VCaP (cell line): ENCODE results near the gene SLC39A11.

Experiments used
- H3K27ac ChIP-seq: fragments of 450-650 bp; 2 replicates; pipeline ENCODE4 v1.5.1; 2017
- TF ChIP-seq, protein P1 (sequence below): fragments of 450-650 bp; conservative IDR thresholded peaks from 2 replicates; pipeline ENCODE4 v1.5.1; 2017; ENCODE audit warnings: mild to moderate bottlenecking, moderate library complexity

The SLC39A11 gene

DNA sequence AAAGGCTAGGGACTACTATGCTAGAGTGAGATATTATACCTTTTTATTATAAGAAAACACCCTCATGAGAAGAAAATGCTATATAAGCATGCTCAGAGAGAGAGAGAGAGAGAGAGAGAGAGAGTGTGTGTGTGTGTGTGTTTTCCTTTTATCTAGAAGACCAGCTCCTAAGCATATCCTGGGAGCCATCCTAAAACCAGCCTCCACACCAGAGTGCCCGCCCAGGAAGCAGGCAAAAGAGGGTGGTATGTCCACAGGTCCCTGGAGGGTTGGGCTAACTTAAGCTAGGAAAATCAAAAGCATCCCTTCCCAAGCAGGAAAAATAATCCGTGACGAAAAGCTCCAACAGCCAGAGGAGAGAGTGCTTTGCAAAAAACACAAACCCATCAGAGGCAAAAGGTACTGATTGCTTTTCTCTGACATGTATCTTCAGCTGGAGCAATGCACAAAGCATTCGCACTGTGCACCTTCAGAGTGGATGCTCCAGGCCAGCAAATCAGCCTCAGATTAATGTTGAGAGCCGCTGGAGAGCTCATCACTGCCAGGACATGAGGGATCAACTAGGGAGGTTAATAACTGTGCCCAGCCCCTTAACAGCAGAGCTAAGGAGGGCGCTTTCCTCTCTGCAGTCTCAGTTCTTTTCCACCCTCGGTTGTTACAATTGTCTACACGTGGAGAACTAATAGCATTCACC is 125.1 kb downstream of the SLC39A11 start:
- H3K27ac ChIP-seq = no peak overlapping the region
- TF ChIP-seq, protein P1, sequence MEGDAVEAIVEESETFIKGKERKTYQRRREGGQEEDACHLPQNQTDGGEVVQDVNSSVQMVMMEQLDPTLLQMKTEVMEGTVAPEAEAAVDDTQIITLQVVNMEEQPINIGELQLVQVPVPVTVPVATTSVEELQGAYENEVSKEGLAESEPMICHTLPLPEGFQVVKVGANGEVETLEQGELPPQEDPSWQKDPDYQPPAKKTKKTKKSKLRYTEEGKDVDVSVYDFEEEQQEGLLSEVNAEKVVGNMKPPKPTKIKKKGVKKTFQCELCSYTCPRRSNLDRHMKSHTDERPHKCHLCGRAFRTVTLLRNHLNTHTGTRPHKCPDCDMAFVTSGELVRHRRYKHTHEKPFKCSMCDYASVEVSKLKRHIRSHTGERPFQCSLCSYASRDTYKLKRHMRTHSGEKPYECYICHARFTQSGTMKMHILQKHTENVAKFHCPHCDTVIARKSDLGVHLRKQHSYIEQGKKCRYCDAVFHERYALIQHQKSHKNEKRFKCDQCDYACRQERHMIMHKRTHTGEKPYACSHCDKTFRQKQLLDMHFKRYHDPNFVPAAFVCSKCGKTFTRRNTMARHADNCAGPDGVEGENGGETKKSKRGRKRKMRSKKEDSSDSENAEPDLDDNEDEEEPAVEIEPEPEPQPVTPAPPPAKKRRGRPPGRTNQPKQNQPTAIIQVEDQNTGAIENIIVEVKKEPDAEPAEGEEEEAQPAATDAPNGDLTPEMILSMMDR = no peak

DNA sequence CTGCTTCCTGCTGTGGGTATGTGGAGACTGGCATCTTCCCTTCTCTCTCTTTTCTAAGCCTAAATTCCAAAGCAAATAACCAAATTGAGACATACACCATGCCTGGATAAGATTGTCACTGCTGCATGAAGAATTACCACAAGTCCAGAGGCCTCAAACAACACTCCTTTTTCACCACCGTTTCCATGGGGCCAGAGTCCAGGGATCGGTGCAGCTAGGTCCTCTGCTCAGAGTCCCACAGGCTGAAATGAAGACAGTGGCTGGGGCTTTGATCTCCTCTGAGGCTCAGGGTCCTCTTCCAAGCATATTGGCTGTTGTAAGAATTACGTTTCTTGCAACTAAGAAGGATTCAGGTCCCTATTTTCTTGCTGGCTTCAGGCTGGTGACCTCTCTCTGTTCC is 130.4 kb downstream of the SLC39A11 start:
- TF ChIP-seq, protein P1 = no peak
- H3K27ac ChIP-seq = no peak overlapping the region

GRCh38 chr17:72955391-72956140 is 136.9 kb downstream of the SLC39A11 start:
- no peak overlapping the region for H3K27ac ChIP-seq
- TF ChIP-seq, protein P1 = no peak

GRCh38 chr17:72954579-72954978 is 137.9 kb downstream of the SLC39A11 start:
- TF ChIP-seq, protein P1 = no peak
- H3K27ac ChIP-seq = no peak overlapping the region

- no peak overlapping the region for H3K27ac ChIP-seq
- TF ChIP-seq, protein P1 = no peak
These were observed 138.9 kb downstream of the SLC39A11 start for GRCh38 chr17:72953621-72954020.

DNA sequence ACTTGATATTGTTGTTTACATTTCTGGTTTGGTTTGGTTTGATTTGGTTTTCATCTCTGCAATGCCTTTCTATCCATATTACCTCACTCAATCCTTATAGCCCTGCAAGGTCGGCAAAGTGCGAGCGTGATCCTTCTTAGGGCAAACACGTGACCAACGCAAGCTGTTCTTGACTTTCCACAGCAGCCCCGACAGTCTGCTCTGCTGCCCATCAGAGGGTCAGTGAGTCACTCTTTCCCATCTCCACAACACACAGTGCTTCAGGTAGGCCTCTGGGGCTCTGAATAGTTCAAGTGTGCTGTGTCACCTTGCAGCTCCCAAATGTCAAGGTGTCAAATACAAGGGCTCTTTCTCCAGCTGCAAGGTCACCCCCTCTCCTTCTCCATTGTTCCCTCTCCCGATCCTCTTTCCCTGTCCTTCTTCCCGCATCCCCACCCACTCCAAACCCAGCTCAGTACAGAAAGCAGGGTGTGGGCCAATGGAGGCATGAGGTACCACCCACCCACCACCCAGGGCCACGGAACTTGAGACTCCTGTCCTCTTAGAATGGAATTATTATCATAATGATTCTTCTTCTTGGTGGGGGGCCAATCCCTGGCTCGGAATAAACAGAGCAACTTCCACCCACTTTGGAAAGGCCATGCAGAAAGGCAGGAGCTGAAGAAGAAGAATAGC is 139.7 kb downstream of the SLC39A11 start:
- TF ChIP-seq, protein P1 = no peak
- H3K27ac ChIP-seq = no peak overlapping the region

DNA sequence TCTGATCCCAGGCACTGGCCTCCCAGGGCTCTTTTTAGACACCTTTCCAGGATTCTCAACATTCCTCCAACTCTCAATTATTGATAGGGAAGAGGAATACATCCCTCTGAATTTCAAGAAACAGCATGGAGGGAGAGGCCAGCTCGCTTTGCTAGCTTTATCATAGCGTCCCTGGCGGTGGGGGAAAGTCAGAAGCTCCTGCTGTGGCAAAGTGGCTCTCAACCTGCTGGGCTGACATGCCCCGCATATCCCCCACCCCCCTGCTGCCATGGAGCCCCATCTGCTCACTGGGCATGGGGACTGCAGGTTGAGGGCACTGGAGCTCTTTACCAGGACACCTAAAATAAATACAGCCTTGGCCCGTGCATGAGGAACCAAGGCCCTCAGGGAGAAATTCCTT is 140.3 kb downstream of the SLC39A11 start:
- no peak overlapping the region for H3K27ac ChIP-seq
- TF ChIP-seq, protein P1 = no peak
